Right forelimb (tissue), 1 donor: Measurements from ENCODE around the gene SIGMAR1.

ENCODE experiments used
- DNase-seq: peaks from one replicate; pipeline ENCODE4 v3.0.0-alpha.2; 2018

Gene SIGMAR1

GRCh38 chr9:34637356-34638137, at the start of gene SIGMAR1:
TSS of gene SIGMAR1 (minus strand) at chr9:34637787. CDS start at chr9:34637697, 90 bp downstream.
- peak; percentile 97 for DNase-seq

- no peak for DNase-seq
These were observed 49.1 kb upstream of the SIGMAR1 start for GRCh38 chr9:34686732-34687131.

GRCh38 chr9:34686231-34686630, 48.6 kb upstream of the SIGMAR1 start:
- DNase-seq = no peak

- no peak for DNase-seq
These were observed 48.0 kb upstream of the SIGMAR1 start for GRCh38 chr9:34685591-34685990.

- no peak for DNase-seq
These were observed 47.2 kb upstream of the SIGMAR1 start for GRCh38 chr9:34684816-34685215.

- DNase-seq = no peak
These were observed 46.6 kb upstream of the SIGMAR1 start for GRCh38 chr9:34684145-34684544.

- no peak for DNase-seq
These were observed 38.3 kb upstream of the SIGMAR1 start for GRCh38 chr9:34675869-34676268.

GRCh38 chr9:34675048-34675714, 37.6 kb upstream of the SIGMAR1 start:
- DNase-seq = peak; percentile 65

- DNase-seq = no peak
These were observed 36.9 kb upstream of the SIGMAR1 start for GRCh38 chr9:34674440-34674839.

- no peak for DNase-seq
These were observed 33.7 kb upstream of the SIGMAR1 start for GRCh38 chr9:34671307-34671706.

GRCh38 chr9:34669809-34670562, 32.4 kb upstream of the SIGMAR1 start:
- DNase-seq = no peak

- peak; percentile 95 for DNase-seq
These were observed 28.0 kb upstream of the SIGMAR1 start for GRCh38 chr9:34665381-34666250.

- no peak for DNase-seq
These were observed 27.4 kb upstream of the SIGMAR1 start for GRCh38 chr9:34665067-34665380.

GRCh38 chr9:34664281-34665066, 26.9 kb upstream of the SIGMAR1 start:
- peak; percentile 74 for DNase-seq

- DNase-seq = no peak
These were observed 25.7 kb upstream of the SIGMAR1 start for GRCh38 chr9:34663303-34663605.

- DNase-seq = no peak
These were observed 25.1 kb upstream of the SIGMAR1 start, which contains the start of gene CCL27 for GRCh38 chr9:34662526-34663302. TSS of gene CCL27 (minus strand) at chr9:34662657. CDS start at chr9:34662633, 24 bp downstream.

- no peak for DNase-seq
These were observed 22.1 kb upstream of the SIGMAR1 start for GRCh38 chr9:34659592-34660253.

- DNase-seq = no peak
These were observed 20.9 kb upstream of the SIGMAR1 start for GRCh38 chr9:34658461-34658860.

GRCh38 chr9:34656992-34657391, 19.4 kb upstream of the SIGMAR1 start:
- DNase-seq = no peak

- no peak for DNase-seq
These were observed 17.8 kb upstream of the SIGMAR1 start for GRCh38 chr9:34655394-34655793.
